Measurements from ENCODE around the gene EFNB1. TPM values are rescaled to one million over a fixed set of nuclear protein-coding genes. Genes with fewer than 3 reads are reported as not detected.

EFNB1 gene
- total RNA-seq, 2 experiments from 2014 or later = 1.8 to 1.9 TPM

- BruUV-seq (replicated peaks) = no TSS peak
- Histone ChIP-seq H3K4me2 (ENCODE audit: low read length) (no peak overlapping the region), H2AFZ (ENCODE audit: low read length) (no peak overlapping the region), H3K9me2 (ENCODE audit: insufficient read depth, low read length) (no peaks in the 10 kb centered on the region), H4K20me1 (ENCODE audit: insufficient read depth, low read length) (no peaks in the 10 kb centered on the region), H3K9me3 (ENCODE audit: low read length) (no peaks in the 10 kb centered on the region), H3K36me3 (ENCODE audit: insufficient read depth, low read length) (no peaks in the 10 kb centered on the region), H3K4me1 (ENCODE audit: insufficient read depth, low read length, poor library complexity, severe bottlenecking) (no peaks in the 10 kb centered on the region), H3K79me2 (ENCODE audit: insufficient read depth, low read depth, low read length) (no peaks in the 10 kb centered on the region), H3K4me3 (ENCODE audit: low read depth, low read length, poor library complexity, severe bottlenecking) (no peak overlapping the region), H3K27ac (ENCODE audit: low read depth, low read length, poor library complexity, severe bottlenecking) (no peak overlapping the region)
- TF ChIP-seq CTCF (conservative IDR thresholded peaks at IDR 0.05; ENCODE audit: low read length) = no peak
- no peak for DNase-seq (ENCODE audit: low spot score)
- CTCF ChIA-PET (ENCODE audit: unreplicated experiment) = no interaction called here
- intact Hi-C loops (cut with micrococcal nuclease; ENCODE audit: unreplicated experiment) = no loop called here
- POLR2A ChIA-PET = no interaction called here
These were observed 38.8 kb downstream of the EFNB1 start for GRCh38 chrX:68867458-68868112.

GRCh38 chrX:68868316-68868715, 39.5 kb downstream of the EFNB1 start:
- ChIA-PET POLR2A (interaction anchor here (0.8 kb wide), 1 partner anchor 39 kb away, joined by 3 read pairs; the partner anchor contains the start of gene EFNB1), CTCF (ENCODE audit: unreplicated experiment) (no interaction called here)
- intact Hi-C loops (cut with micrococcal nuclease; ENCODE audit: unreplicated experiment) = no loop called here
- Histone ChIP-seq H3K36me3 (ENCODE audit: insufficient read depth, low read length) (no peaks in the 10 kb centered on the region), H2AFZ (ENCODE audit: low read length) (no peak overlapping the region), H3K4me3 (ENCODE audit: low read depth, low read length, poor library complexity, severe bottlenecking) (no peak overlapping the region), H3K4me1 (ENCODE audit: insufficient read depth, low read length, poor library complexity, severe bottlenecking) (no peaks in the 10 kb centered on the region), H3K9me3 (ENCODE audit: low read length) (no peaks in the 10 kb centered on the region), H3K9me2 (ENCODE audit: insufficient read depth, low read length) (no peaks in the 10 kb centered on the region), H3K4me2 (ENCODE audit: low read length) (no peak overlapping the region), H3K79me2 (ENCODE audit: insufficient read depth, low read depth, low read length) (no peaks in the 10 kb centered on the region), H4K20me1 (ENCODE audit: insufficient read depth, low read length) (no peaks in the 10 kb centered on the region), H3K27ac (ENCODE audit: low read depth, low read length, poor library complexity, severe bottlenecking) (no peak overlapping the region)
- no peak for DNase-seq (ENCODE audit: low spot score)
- no TSS peak for BruUV-seq (replicated peaks)
- TF ChIP-seq EZH2phosphoT487 (IDR thresholded peaks at IDR 0.05; ENCODE audit: borderline replicate concordance, low read depth, low read length) (no peak), CTCF (conservative IDR thresholded peaks at IDR 0.05; ENCODE audit: low read length) (no peak)

- H3K4me1 ChIP-seq (ENCODE audit: insufficient read depth, low read length, poor library complexity, severe bottlenecking) = no peaks in the 10 kb centered on the region
- DNase-seq (ENCODE audit: low spot score) = no peak
- POLR2A ChIA-PET = interaction anchor here (0.8 kb wide), 2 partner anchors 25 to 40 kb away, joined by 3 read pairs; partner anchors contain the start of gene EFNB1
- no peaks in the 10 kb centered on the region for H3K9me2 ChIP-seq (ENCODE audit: insufficient read depth, low read length)
- no peaks in the 10 kb centered on the region for H4K20me1 ChIP-seq (ENCODE audit: insufficient read depth, low read length)
- no peak for TF ChIP-seq CTCF (conservative IDR thresholded peaks at IDR 0.05; ENCODE audit: low read length)
- no peaks in the 10 kb centered on the region for H3K9me3 ChIP-seq (ENCODE audit: low read length)
- no TSS peak for BruUV-seq (replicated peaks)
- intact Hi-C loops (cut with micrococcal nuclease; ENCODE audit: unreplicated experiment) = no loop called here
- no peak overlapping the region for H3K4me2 ChIP-seq (ENCODE audit: low read length)
- no peak overlapping the region for H3K4me3 ChIP-seq (ENCODE audit: low read depth, low read length, poor library complexity, severe bottlenecking)
- H2AFZ ChIP-seq (ENCODE audit: low read length) = no peak overlapping the region
- CTCF ChIA-PET (ENCODE audit: unreplicated experiment) = no interaction called here
- H3K36me3 ChIP-seq (ENCODE audit: insufficient read depth, low read length) = no peaks in the 10 kb centered on the region
- H3K79me2 ChIP-seq (ENCODE audit: insufficient read depth, low read depth, low read length) = no peaks in the 10 kb centered on the region
- H3K27ac ChIP-seq (ENCODE audit: low read depth, low read length, poor library complexity, severe bottlenecking) = no peak overlapping the region
These were observed 40.3 kb downstream of the EFNB1 start for GRCh38 chrX:68868902-68869800.

All from OCI-LY7 (cell line).